GM23338 (cell line): ENCODE measurements around the gene TMEM30B. TPM values are rescaled to one million over a fixed set of nuclear protein-coding genes. Genes with fewer than 3 reads are reported as not detected.

Experiments
- ATAC-seq: fragments of 200-7000 bp; cut with Tn5 transposase; 3 replicates; pipeline ENCODE4 v1.9.1; 2020
- DNase-seq: peaks from one replicate; pipeline ENCODE4 v3.0.0-alpha.2; 2015; ENCODE audit warnings: low spot score
- H2AFZ ChIP-seq: fragments of 200-600 bp; sonication (generic); 2 replicates; pipeline ENCODE4 v1.8.0; 2016; ENCODE audit warnings: antibody characterized with exemption, mild to moderate bottlenecking, moderate library complexity
- H3F3A ChIP-seq: fragments of 200-600 bp; sonication (generic); replicated peaks from 2 replicates; pipeline ENCODE4 v1.8.0; 2017; ENCODE audit warnings: antibody characterized with exemption, mixed run types, low read depth
- H3K27ac ChIP-seq: fragments of 200-600 bp; sonication (generic); 2 replicates; pipeline ENCODE4 v1.6.1; 2016; ENCODE audit warnings: low read depth
- H3K27me3 ChIP-seq: fragments of 200-600 bp; sonication (generic); 2 replicates; pipeline ENCODE4 v1.8.0; 2016; ENCODE audit warnings: mild to moderate bottlenecking, mixed run types, moderate library complexity; ENCODE audit not compliant: insufficient read depth
- H3K36me3 ChIP-seq: fragments of 200-600 bp; sonication (generic); 2 replicates; pipeline ENCODE4 v1.8.0; 2016; ENCODE audit warnings: mild to moderate bottlenecking; ENCODE audit not compliant: insufficient read depth
- H3K4me1 ChIP-seq: fragments of 200-600 bp; sonication (generic); 2 replicates; pipeline ENCODE4 v1.8.0; 2016; ENCODE audit warnings: mild to moderate bottlenecking, moderate library complexity; ENCODE audit not compliant: insufficient read depth
- H3K4me2 ChIP-seq: fragments of 200-600 bp; sonication (generic); 2 replicates; pipeline ENCODE4 v1.7.1; 2017; ENCODE audit warnings: mixed run types
- H3K4me3 ChIP-seq: fragments of 200-600 bp; sonication (generic); 2 replicates; pipeline ENCODE4 v1.6.1; 2016; ENCODE audit warnings: mixed run types
- H3K79me2 ChIP-seq: fragments of 200-600 bp; sonication (generic); replicated peaks from 2 replicates; pipeline ENCODE4 v1.8.0; 2017; ENCODE audit warnings: mild to moderate bottlenecking; ENCODE audit not compliant: insufficient read depth
- H3K9me2 ChIP-seq: fragments of 200-600 bp; sonication (generic); 2 replicates; pipeline ENCODE4 v1.8.0; 2017; ENCODE audit not compliant: insufficient read depth
- H4K20me1 ChIP-seq: fragments of 200-600 bp; sonication (generic); replicated peaks from 2 replicates; pipeline ENCODE4 v1.8.0; 2017; ENCODE audit warnings: mild to moderate bottlenecking; ENCODE audit not compliant: insufficient read depth
- H3K27ac Mint-ChIP-seq: 2 replicates; pipeline ENCODE4 v1.8.0; 2020; ENCODE audit warnings: inconsistent platforms, mild to moderate bottlenecking, moderate library complexity, mixed read lengths
- H3K27me3 Mint-ChIP-seq: 3 replicates; pipeline ENCODE4 v1.8.0; 2022; ENCODE audit warnings: low read depth, mild to moderate bottlenecking, moderate library complexity, mixed read lengths, inconsistent platforms; ENCODE audit not compliant: insufficient read depth, poor library complexity
- H3K36me3 Mint-ChIP-seq: 3 replicates; pipeline ENCODE4 v1.8.0; 2021; ENCODE audit warnings: low read depth, mild to moderate bottlenecking, inconsistent platforms, moderate library complexity, mixed read lengths
- H3K4me1 Mint-ChIP-seq: 3 replicates; pipeline ENCODE4 v1.8.0; 2020; ENCODE audit warnings: mild to moderate bottlenecking, inconsistent platforms, mixed read lengths
- H3K4me3 Mint-ChIP-seq: 3 replicates; pipeline ENCODE4 v1.8.0; 2021; ENCODE audit warnings: moderate library complexity, mild to moderate bottlenecking, inconsistent platforms, mixed read lengths
- H3K9me3 Mint-ChIP-seq: 3 replicates; pipeline ENCODE4 v1.8.0; 2020; ENCODE audit warnings: moderate library complexity, mild to moderate bottlenecking, inconsistent platforms, mixed read lengths
- CREB1 ChIP-seq: fragments of 250-450 bp; sonication (Bioruptor Pico); IDR thresholded peaks from 2 replicates; pipeline ENCODE4 v1.5.0; 2020; ENCODE audit warnings: low read depth, mild to moderate bottlenecking, moderate library complexity
- ETS1 ChIP-seq: IDR thresholded peaks from 2 replicates; pipeline ENCODE4 v1.6.1; 2016; ENCODE audit warnings: antibody characterized with exemption
- EZH2 ChIP-seq: fragments of 200-600 bp; sonication (generic); IDR thresholded peaks from one replicate; pipeline ENCODE4 v1.8.0; 2017; ENCODE audit warnings: antibody characterized with exemption, mild to moderate bottlenecking, low read depth; ENCODE audit not compliant: unreplicated experiment
- EZH2phosphoT487 ChIP-seq: fragments of 200-600 bp; sonication (generic); IDR thresholded peaks from one replicate; pipeline ENCODE4 v1.8.1; 2018; ENCODE audit warnings: antibody characterized with exemption; ENCODE audit not compliant: unreplicated experiment
- JUNB ChIP-seq: IDR thresholded peaks from one replicate; pipeline ENCODE4 v1.6.1; 2016; ENCODE audit warnings: antibody characterized with exemption; ENCODE audit not compliant: unreplicated experiment
- NANOG ChIP-seq: IDR thresholded peaks from 2 replicates; pipeline ENCODE4 v1.6.1; 2016; ENCODE audit warnings: antibody characterized with exemption, borderline replicate concordance
- POLR2AphosphoS5 ChIP-seq: IDR thresholded peaks from 2 replicates; pipeline ENCODE4 v1.6.1; 2016; ENCODE audit warnings: antibody characterized with exemption, low read depth
- STAT1 ChIP-seq: IDR thresholded peaks from one replicate; pipeline ENCODE4 v1.6.1; 2016; ENCODE audit warnings: antibody characterized with exemption; ENCODE audit not compliant: unreplicated experiment
- ZNF114 ChIP-seq: fragments of 250-450 bp; sonication (Bioruptor Pico); IDR thresholded peaks from 2 replicates; pipeline ENCODE4 v1.5.0; 2020; ENCODE audit warnings: mild to moderate bottlenecking, moderate library complexity
- ZNF331 ChIP-seq: fragments of 250-450 bp; sonication (Bioruptor Pico); IDR thresholded peaks from 2 replicates; pipeline ENCODE4 v1.5.0; 2020; ENCODE audit warnings: low read depth, mild to moderate bottlenecking, moderate library complexity
- polyA plus RNA-seq: library from polyadenylated mRNA; unstranded; fragments of >200 nt; fragmentation: Nextera tagmentation; extraction: Ambion mirVana; gene quantifications from 2 replicates; pipeline ENCODE4 v1.2.1, GENCODE V29; 2016
- total RNA-seq: library from RNA; depleted of rRNA; stranded (reverse); fragments of >200 nt; shearing (Covaris generic); gene quantifications from 2 replicates; pipeline ENCODE4 v1.2.3, GENCODE V29; 2014
- TF ChIP-seq, protein P1 (sequence below), 2 experiments: fragments of 200-600 bp in 1 of 2; sonication (generic) in 1 of 2; conservative IDR thresholded peaks; 2 replicates each; pipeline versions ENCODE4 v1.5.1 to v1.6.1; 2016 to 2017; ENCODE audit warnings: antibody characterized with exemption in 2 of 2, low read depth in 2 of 2, mild to moderate bottlenecking in 2 of 2, moderate library complexity in 1 of 2

TMEM30B gene
- total and polyA plus RNA-seq, 2 experiments from 2014 or later, result 7.2 to 22.9 TPM

DNA sequence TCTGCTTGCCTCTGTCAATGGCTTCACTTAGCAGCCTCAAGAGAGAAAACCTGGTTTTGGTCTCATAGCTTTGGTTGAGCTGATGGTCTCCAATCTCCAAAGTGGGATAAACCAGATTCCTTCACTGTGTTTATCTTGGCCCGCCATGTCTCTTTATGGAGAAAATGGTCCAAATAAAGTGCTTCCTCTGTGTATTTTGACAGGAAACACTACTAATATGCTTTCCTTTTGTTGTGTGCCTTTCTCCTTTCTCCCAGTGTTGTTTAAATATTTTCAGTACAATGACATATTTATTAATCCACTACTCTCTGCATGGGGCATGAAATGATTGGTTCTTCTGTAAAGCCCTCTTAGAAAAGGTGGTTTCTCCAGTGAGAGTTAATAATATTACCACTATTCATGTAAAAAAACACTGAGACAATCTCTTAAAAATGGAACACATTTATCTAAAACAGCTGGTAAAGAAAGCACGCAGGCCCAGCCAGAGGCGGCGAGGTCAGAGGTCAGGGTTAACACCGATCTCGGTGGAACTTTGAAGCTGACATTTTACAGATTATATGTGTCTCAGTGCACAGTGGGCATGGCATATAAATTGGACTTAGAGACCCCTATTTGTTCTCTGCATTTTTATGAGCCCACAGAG is 24.2 kb downstream of the TMEM30B start:
- DNase-seq (no peak), ATAC-seq (no peak)
- H3K4me1 ChIP-seq, result peaks cover 12% of the 10 kb centered on the region; the same call in 1 of the 2 replicates
- H2AFZ ChIP-seq, result no peak overlapping the region
- no peaks in the 10 kb centered on the region; the same call in 1 of the 2 replicates for H3F3A ChIP-seq
- Mint-ChIP-seq H3K9me3 (no peaks in the 10 kb centered on the region), H3K4me1 (peaks cover 33% of the 10 kb centered on the region; the same call in 2 of the 3 replicates), H3K4me3 (no peak overlapping the region), H3K27me3 (peaks cover 6% of the 10 kb centered on the region), H3K36me3 (no peaks in the 10 kb centered on the region), H3K27ac (no peak overlapping the region)
- no peaks in the 10 kb centered on the region for H4K20me1 ChIP-seq
- no peak overlapping the region for H3K27ac ChIP-seq
- H3K27me3 ChIP-seq, result peaks cover 29% of the 10 kb centered on the region
- no peak overlapping the region for H3K4me3 ChIP-seq
- no peak overlapping the region for H3K4me2 ChIP-seq
- TF ChIP-seq EZH2phosphoT487 (no peak), EZH2 (no peak), POLR2AphosphoS5 (no peak), CREB1 (CRISPR knock-in tag) (no peak), ETS1 (no peak), NANOG (no peak), ZNF114 (CRISPR knock-in tag) (no peak), STAT1 (no peak), ZNF331 (CRISPR knock-in tag) (no peak), JUNB (no peak)
- TF ChIP-seq, protein P1, sequence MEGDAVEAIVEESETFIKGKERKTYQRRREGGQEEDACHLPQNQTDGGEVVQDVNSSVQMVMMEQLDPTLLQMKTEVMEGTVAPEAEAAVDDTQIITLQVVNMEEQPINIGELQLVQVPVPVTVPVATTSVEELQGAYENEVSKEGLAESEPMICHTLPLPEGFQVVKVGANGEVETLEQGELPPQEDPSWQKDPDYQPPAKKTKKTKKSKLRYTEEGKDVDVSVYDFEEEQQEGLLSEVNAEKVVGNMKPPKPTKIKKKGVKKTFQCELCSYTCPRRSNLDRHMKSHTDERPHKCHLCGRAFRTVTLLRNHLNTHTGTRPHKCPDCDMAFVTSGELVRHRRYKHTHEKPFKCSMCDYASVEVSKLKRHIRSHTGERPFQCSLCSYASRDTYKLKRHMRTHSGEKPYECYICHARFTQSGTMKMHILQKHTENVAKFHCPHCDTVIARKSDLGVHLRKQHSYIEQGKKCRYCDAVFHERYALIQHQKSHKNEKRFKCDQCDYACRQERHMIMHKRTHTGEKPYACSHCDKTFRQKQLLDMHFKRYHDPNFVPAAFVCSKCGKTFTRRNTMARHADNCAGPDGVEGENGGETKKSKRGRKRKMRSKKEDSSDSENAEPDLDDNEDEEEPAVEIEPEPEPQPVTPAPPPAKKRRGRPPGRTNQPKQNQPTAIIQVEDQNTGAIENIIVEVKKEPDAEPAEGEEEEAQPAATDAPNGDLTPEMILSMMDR (conservative IDR thresholded peaks at IDR 0.05; ENCODE audit: low read depth in 2 of 2), result no peak
- H3K79me2 ChIP-seq, result no peaks in the 10 kb centered on the region
- H3K9me2 ChIP-seq, result no peaks in the 10 kb centered on the region
- no peaks in the 10 kb centered on the region for H3K36me3 ChIP-seq

DNA sequence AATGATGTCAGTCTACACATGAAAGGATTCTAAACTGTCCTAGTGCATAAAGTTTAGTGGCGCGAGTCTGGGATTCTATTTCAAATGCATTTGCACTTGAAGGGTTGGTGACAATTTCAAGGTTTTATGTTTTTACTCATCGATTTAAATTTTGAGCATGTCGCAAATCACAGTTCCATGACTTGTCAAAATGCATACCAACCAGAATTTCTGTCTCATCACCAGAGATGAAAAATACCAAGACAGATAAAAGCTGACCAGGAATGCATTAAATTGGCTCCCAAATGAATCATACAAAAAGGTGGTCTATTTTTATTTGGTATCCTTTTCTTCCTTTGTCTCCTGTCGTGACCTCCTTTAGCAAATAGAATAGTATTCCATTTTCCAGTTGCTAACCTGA is 25.2 kb downstream of the TMEM30B start:
- Histone ChIP-seq H3K27ac (no peak overlapping the region), H3K4me3 (no peak overlapping the region), H3F3A (no peaks in the 10 kb centered on the region; the same call in 1 of the 2 replicates), H3K79me2 (no peaks in the 10 kb centered on the region), H3K4me2 (no peak overlapping the region), H3K27me3 (peaks cover 29% of the 10 kb centered on the region), H3K9me2 (no peaks in the 10 kb centered on the region), H3K4me1 (peaks cover 12% of the 10 kb centered on the region; the same call in 1 of the 2 replicates), H2AFZ (no peak overlapping the region), H4K20me1 (no peaks in the 10 kb centered on the region), H3K36me3 (no peaks in the 10 kb centered on the region)
- no peak overlapping the region for H3K27ac Mint-ChIP-seq
- DNase-seq (no peak), ATAC-seq (no peak)
- no peak overlapping the region for H3K4me3 Mint-ChIP-seq
- H3K36me3 Mint-ChIP-seq, result no peaks in the 10 kb centered on the region
- H3K27me3 Mint-ChIP-seq, result peaks cover 6% of the 10 kb centered on the region
- H3K4me1 Mint-ChIP-seq, result peaks cover 30% of the 10 kb centered on the region; the same call in 2 of the 3 replicates
- no peaks in the 10 kb centered on the region for H3K9me3 Mint-ChIP-seq
- TF ChIP-seq EZH2phosphoT487, result no peak
- TF ChIP-seq, protein P1 (conservative IDR thresholded peaks at IDR 0.05; ENCODE audit: low read depth in 2 of 2), result no peak
